Panc1 (cell line): Measurements from ENCODE around the gene SCN2A.

ENCODE experiments used
- CTCF ChIP-seq: fragments of 450-650 bp; IDR thresholded peaks from 2 replicates; pipeline ENCODE4 v1.5.1; 2017; ENCODE audit warnings: mild to moderate bottlenecking
- POLR2AphosphoS5 ChIP-seq: IDR thresholded peaks from 2 replicates; pipeline ENCODE4 v1.6.1; 2012; ENCODE audit warnings: mild to moderate bottlenecking, low read depth, low read length, moderate library complexity
- REST ChIP-seq, 2 experiments: IDR thresholded peaks; 2 replicates each; pipeline ENCODE4 v1.6.1; 2011 to 2012; ENCODE audit warnings: low read depth in 2 of 2, control low read depth in 1 of 2, low read length in 1 of 2, mild to moderate bottlenecking in 1 of 2, moderate library complexity in 1 of 2; ENCODE audit not compliant: insufficient read depth in 1 of 2
- TCF7L2 ChIP-seq: IDR thresholded peaks from 2 replicates; pipeline ENCODE4 v1.6.1; 2011; ENCODE audit warnings: mild to moderate bottlenecking, low read depth, low read length, inconsistent platforms

- TF ChIP-seq CTCF = no peak
- no peak for TF ChIP-seq POLR2AphosphoS5
- no peak for TF ChIP-seq TCF7L2
- no peak for TF ChIP-seq REST (IDR thresholded peaks at IDR 0.05; ENCODE audit: insufficient read depth in 1 of 2, low read depth in 2 of 2, low read length in 1 of 2)
These were observed 196.4 kb downstream of the SCN2A start for GRCh38 chr2:165435611-165436010.
